ENCODE results near the gene GDF7. TPM values are rescaled to one million over a fixed set of nuclear protein-coding genes. Genes with fewer than 3 reads are reported as not detected.
A peak's percentile ranks its signal among the peaks of the same experiment; 100 is the strongest.

The GDF7 gene
- total RNA-seq, 4 donors from 2014 or later = under 0.01 to 0.42 (median 0.13) TPM

DNA sequence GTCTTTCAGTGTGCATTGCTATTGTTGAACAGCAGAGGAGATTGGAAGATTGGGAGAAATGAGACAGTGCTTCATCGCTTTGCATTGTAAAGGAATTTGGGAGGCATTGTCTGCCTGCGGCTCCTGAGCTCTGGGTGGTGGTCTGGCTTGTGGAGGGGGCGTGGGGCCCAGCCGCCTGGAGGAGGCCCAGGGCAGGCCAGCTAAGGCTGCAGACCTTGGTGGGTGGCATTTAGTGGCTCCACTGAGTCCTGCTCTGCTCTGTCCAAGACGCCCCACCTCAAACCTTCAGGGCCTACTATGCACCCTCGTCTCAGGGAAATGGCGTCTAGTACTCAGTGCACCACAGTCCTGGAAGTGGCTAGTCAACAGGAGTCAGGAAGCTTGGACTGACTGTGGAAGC, 10.4 kb upstream of the GDF7 start:
- Histone ChIP-seq H3K4me1 (peaks cover 2 to 3% of the 10 kb centered on the region in 2 donors), H3K4me3 (replicated peaks in 1 of 3) (no peak overlapping the region), H3K9me3 (no peaks in the 10 kb centered on the region), H3K27ac (no peak overlapping the region), H3K27me3 (no peaks in the 10 kb centered on the region), H3K36me3 (no peaks in the 10 kb centered on the region)
- WGBS, 2 donors = 79 to 85% methylated on average over 7 of the region's 7 CpGs
- intact Hi-C loops (cut with DNase I) = no loop called here
- TF ChIP-seq, protein P1, sequence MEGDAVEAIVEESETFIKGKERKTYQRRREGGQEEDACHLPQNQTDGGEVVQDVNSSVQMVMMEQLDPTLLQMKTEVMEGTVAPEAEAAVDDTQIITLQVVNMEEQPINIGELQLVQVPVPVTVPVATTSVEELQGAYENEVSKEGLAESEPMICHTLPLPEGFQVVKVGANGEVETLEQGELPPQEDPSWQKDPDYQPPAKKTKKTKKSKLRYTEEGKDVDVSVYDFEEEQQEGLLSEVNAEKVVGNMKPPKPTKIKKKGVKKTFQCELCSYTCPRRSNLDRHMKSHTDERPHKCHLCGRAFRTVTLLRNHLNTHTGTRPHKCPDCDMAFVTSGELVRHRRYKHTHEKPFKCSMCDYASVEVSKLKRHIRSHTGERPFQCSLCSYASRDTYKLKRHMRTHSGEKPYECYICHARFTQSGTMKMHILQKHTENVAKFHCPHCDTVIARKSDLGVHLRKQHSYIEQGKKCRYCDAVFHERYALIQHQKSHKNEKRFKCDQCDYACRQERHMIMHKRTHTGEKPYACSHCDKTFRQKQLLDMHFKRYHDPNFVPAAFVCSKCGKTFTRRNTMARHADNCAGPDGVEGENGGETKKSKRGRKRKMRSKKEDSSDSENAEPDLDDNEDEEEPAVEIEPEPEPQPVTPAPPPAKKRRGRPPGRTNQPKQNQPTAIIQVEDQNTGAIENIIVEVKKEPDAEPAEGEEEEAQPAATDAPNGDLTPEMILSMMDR (IDR thresholded peaks at IDR 0.05) = no peak
- no peak for TF ChIP-seq POLR2A (IDR thresholded peaks at IDR 0.05)
- no peak for DNase-seq

DNA sequence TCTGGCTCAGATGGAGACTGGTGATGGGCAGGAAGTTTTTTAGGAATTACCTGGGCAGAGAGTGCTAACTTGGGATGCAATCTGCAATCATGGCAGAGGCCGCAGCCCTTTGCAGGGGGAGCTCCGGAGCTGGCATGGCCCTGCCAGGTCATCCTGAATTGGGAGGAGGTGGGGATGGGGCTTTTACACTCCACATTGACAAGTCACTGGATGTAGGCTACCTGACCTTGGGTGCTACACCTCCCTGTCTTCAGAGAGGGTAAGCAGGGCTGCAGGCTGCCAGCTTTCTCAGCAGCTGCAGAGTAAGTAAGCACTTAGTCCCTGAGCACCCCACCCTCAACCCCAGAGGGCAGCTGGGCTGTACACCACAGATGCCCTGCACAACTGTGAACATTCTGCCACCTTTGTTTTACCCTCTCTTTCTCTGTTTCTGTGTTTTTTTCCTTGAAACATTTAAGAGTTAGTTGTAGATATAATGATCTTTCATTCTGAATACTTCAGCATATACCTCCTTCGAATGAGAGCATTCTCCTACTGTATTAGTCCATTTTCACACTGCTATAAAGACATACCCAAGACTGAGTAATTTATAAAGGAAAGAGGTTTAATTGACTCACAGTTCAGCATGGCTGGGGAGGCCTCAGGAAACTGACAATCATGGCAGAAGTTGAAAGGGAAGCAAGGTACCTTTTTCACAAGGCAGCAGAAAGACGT, 9.3 kb upstream of the GDF7 start:
- Histone ChIP-seq H3K4me1 (no peaks in the 10 kb centered on the region), H3K27ac (no peak overlapping the region), H3K36me3 (no peaks in the 10 kb centered on the region), H3K27me3 (no peaks in the 10 kb centered on the region), H3K4me3 (replicated peaks in 1 of 3) (no peak overlapping the region), H3K9me3 (no peaks in the 10 kb centered on the region)
- intact Hi-C loops (cut with DNase I) = no loop called here
- 78 to 86% methylated on average over 4 of the region's 4 CpGs for WGBS, 2 donors
- TF ChIP-seq, protein P1 (IDR thresholded peaks at IDR 0.05) = no peak
- no peak for TF ChIP-seq POLR2A (IDR thresholded peaks at IDR 0.05)
- no peak for DNase-seq

DNA sequence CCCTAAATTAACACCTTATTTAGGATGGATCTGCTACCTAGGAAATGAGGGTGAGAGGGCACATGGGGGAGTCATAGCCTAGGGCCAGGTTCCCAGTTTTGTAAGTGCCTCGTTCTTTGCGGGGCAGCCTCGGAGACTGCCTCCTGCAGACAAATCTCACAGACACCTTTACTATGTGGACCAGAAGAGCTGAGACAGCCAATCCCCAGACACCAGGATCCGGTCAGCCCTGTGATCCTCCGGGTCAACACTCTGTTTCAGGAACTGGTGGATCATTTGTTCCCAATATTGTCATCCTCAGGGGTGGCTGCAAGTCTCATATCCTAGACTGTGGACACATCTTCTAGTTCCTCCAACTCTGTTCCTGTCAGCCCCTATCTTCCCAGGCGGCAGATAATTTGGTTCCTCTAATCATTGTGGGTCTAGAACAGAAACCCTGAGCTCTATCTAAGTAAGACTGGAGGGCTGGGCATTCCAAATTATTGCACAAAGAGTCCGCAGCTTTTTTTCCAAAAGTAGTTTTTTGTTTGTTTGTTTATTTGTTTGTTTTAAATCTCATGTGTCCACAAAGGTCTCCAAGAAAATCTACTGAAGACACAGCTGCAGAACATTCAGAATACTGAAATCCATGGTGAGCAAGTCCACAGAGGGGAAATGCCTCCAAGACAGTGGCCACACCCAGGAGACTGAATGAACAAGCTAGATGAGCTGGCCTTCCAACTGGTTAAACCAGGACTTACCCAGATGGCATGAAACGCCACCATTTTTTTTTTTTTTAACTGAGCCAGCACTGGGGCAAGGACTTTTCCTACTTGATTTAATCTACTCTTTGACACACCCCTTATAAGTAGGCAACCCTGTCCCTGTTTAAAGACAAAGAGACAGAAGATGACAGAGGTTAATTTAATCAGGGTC, 6.2 kb upstream of the GDF7 start:
- Histone ChIP-seq H3K4me1 (peaks cover 4 to 8% of the 10 kb centered on the region in 2 donors), H3K36me3 (no peaks in the 10 kb centered on the region), H3K4me3 (replicated peaks in 1 of 3) (no peak overlapping the region), H3K27ac (no peak overlapping the region), H3K9me3 (no peaks in the 10 kb centered on the region), H3K27me3 (peaks cover 7% of the 10 kb centered on the region)
- intact Hi-C loops (cut with DNase I) = no loop called here
- 38 to 56% methylated on average over 6 to 8 of the region's 8 CpGs for whole genome bisulfite sequencing, 2 donors
- DNase-seq = no peak
- no peak for TF ChIP-seq POLR2A (IDR thresholded peaks at IDR 0.05)
- TF ChIP-seq, protein P1 (IDR thresholded peaks at IDR 0.05) = no peak

DNA sequence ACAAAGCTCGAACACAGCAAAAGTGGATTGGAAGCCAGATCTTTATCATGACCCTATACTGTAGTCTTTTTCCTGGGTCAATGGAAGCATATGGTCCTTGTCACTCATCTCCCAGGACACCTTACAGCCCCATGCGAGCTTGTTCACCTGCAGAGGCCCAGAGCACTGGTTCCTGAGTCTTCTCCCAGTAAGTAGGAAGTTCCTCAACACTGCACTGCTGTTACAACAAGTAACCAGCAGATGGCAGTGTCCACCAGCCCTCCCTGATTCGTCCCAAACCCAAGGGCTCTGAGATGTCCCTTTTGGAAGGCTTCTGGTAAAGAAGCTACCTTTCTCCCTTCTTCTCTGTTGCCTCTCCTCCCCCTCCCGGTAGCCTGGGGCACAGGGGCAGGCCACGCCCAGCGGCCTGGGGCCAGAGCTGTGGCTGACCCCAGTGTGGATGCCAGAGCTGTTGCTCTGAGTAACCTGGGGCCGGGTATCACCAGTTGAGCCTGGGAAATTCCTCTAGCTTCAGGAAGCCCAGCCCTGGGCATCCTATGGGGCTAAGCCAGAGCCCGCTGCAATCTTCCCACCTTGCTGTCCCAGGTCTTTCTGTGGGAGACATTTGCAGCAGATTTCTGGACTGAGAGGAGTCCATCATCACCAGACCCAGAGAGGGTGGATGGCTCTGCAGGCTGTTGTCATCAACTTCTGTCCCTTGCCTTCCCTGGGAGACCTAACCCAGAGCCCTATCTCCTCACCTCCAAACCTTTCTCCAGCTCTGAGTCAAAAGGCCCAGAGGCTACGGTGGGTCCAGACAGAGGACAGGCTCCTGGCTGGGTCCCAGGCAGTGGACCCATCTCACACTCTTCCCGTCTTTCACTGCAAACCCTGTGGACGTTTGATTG, 5.3 kb upstream of the GDF7 start:
- TF ChIP-seq, protein P1 (IDR thresholded peaks at IDR 0.05) = peak; percentile 81 to 97 (median 86)
- no peak for TF ChIP-seq POLR2A (IDR thresholded peaks at IDR 0.05)
- WGBS, 2 donors = 36 to 39% methylated on average over 7 to 11 of the region's 11 CpGs
- no peak overlapping the region for H3K27ac ChIP-seq
- no peak overlapping the region for H3K4me3 ChIP-seq (replicated peaks in 1 of 3)
- no peaks in the 10 kb centered on the region for H3K36me3 ChIP-seq
- peaks cover 14 to 17% of the 10 kb centered on the region in 2 donors for H3K4me1 ChIP-seq
- DNase-seq = peak; percentile 45 to 58
- intact Hi-C loops (cut with DNase I) = no loop called here
- H3K9me3 ChIP-seq = no peaks in the 10 kb centered on the region
- peaks cover 16% of the 10 kb centered on the region for H3K27me3 ChIP-seq

Data from thyroid gland (tissue), 4 donors.